GM12874 (cell line): Measurements from ENCODE around the gene MAP3K13.

Source experiments
- CTCF ChIP-seq: IDR thresholded peaks from 2 replicates; pipeline ENCODE4 v1.5.1; 2011; ENCODE audit warnings: low read depth, mild to moderate bottlenecking, control low read depth, low read length, moderate library complexity; ENCODE audit not compliant: insufficient read depth

MAP3K13 gene

DNA sequence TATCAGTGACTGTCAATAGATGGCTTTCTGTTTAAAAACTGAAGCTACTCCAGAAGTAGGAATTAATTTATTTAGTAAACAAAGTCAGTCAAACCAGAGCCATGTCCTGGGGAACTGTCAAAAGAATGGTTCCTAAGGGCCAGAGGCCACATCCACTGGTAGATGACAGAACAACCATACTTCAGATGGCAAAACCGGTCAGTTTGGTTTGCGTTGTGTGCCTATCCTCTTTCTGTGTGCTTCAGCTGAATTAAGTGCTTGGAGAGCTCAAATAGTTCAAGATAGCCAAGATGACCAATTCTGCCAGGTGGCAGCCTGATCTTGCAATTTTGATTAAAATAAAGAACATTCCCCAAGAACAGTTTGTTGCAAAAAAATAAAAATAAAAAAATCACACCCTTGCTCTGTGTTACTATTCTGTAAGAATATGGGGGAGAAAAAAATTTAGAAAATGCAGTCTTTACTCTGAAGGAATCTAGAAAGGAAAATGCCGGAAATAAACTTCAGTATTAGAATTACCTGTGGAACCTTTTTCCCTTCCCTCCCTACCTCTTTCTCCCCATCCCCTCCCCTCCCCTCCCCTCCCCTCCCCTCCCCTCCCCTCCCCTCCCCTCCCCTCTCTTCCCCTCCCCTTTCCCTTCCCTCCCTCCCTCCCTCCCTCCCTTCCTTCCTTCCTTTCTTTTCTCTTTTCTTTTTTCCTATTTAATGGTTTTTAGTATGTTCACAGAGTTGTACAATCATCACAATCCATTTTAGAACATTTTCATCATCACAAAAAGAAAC lies 2.5 kb downstream of the MAP3K13 start:
- no peak for TF ChIP-seq CTCF

- TF ChIP-seq CTCF = no peak
Measured at GRCh38 chr3:185366074-185366335, 3.1 kb downstream of the MAP3K13 start.

GRCh38 chr3:185366913-185367312 lies 4.0 kb downstream of the MAP3K13 start:
- no peak for TF ChIP-seq CTCF

- TF ChIP-seq CTCF = no peak
Measured at GRCh38 chr3:185371306-185372074, 8.6 kb downstream of the MAP3K13 start.

DNA sequence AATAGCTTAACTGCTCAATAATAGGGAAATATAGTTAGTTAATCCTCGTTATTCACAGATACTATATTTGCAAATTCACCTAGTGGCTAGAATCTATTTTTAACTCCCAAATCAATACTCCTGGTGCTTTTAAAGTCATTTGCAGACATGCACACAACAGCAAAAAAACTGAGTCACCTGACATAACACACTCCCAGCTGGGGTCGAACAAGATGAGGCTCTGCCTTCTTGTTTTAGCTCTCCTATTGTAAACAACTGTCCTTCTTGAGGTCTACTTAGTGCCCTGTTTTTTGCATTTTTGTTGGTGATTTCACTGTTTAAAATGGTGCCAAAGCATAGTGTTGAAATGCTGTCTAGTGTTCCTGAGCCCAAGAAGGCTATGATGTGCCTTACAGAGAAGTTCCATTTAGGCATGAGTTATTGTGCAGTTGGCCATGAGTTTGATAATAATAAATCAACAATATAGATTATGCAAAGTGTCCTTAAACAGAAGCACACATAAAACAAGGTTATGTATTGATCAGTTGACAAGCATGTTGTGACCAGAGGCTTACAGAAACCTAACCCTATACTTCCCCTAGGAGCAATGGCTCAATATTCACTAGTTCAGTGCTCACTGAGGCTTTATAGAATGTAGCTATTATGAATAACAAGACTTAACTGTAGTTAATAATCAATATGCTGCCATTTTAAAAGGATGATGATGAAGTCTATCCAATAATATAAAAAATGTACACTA lies 18.6 kb downstream of the MAP3K13 start:
- no peak for TF ChIP-seq CTCF

- TF ChIP-seq CTCF = no peak
Measured at GRCh38 chr3:185382154-185382553, 19.2 kb downstream of the MAP3K13 start.

DNA sequence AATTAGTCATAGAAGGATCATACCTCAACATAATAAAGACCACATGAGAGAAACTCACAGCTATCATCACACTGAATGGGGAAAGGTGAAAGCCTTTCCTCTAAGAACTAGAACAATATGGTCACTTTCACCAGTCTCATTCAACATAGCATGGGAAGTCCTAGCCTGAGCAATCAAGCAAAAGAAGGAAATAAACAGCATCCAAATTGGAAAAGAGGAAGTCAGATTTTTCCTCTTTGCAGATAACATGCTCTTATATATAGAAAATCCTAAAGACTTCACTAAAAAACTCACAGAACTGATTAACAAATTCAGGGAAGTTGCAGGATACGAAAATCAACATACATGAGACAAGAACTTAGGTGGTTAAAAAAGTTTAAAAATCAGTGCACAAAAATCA lies 24.7 kb downstream of the MAP3K13 start:
- no peak for TF ChIP-seq CTCF
